ENCODE data around the gene BAHD1. TPM values are rescaled to one million over a fixed set of nuclear protein-coding genes. Genes with fewer than 3 reads are reported as not detected.

Gene BAHD1
- total and polyA plus RNA-seq, 2 donors (not counting 1 experiment from before 2014, with no cell fraction given): 15.0 to 34.7 TPM

DNA sequence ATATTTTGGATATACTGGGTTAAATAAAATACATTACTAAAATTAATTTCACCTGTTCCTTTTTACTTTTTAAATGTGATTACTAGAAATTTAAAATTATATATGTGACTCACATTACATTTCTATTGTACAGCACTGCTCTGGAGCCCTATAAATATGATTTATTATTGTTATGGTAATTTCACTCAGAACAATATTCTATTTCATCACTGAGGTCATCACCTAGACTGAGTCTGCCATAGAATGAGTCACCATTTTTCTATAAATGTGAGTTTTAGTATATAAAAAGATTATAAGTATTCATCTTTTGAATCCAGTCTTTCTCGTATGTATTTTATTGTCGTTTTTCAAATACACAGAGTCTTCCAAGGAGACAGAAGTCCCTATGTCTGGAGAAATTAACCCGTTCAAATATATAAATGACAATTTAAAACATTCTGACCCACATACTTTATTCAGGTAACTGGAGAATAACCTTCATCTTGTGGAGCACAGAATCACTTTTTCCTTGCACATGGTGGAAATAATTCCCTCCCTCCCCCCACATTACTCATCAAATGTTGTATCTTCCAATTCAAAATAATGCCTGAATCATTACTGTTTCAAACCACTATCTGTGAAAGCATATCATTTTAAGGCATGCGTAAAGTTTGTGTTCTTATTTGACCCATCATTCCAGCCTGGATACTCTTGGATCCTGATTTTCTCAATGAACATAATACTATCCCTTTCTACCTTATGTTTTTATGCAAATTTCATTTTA lies 60.0 kb downstream of the BAHD1 start:
- ATAC-seq (ENCODE audit: low read depth) (no peak), DNase-seq (no peak)
- Mint-ChIP-seq H3K9me3 (ENCODE audit: insufficient read depth) (no peaks in the 10 kb centered on the region), H3K4me3 (no peak overlapping the region), H3K27ac (no peak overlapping the region), H3K4me1 (no peaks in the 10 kb centered on the region), H3K27me3 (peaks cover 46% of the 10 kb centered on the region)
- Histone ChIP-seq H3K79me2 (ENCODE audit: control insufficient read depth, insufficient read depth, low read length) (no peaks in the 10 kb centered on the region), H3K4me1 (ENCODE audit: control insufficient read depth in 2 of 2, insufficient read depth in 2 of 2, low read length in 2 of 2) (no peaks in the 10 kb centered on the region), H3K27ac (ENCODE audit: low read length in 2 of 2) (no peak overlapping the region), H4K20me1 (ENCODE audit: control insufficient read depth, insufficient read depth, low read length, poor library complexity, severe bottlenecking) (no peaks in the 10 kb centered on the region), H3K4me2 (replicated peaks; ENCODE audit: low read depth, low read length, poor library complexity, severe bottlenecking) (no peak overlapping the region), H3K9ac (ENCODE audit: low read length) (no peak overlapping the region), H2AFZ (ENCODE audit: insufficient read depth, low read depth, low read length, poor library complexity, severe bottlenecking) (no peak overlapping the region), H3K9me3 (ENCODE audit: control extremely low read depth in 1 of 3, control insufficient read depth in 2 of 3, insufficient read depth in 1 of 3, low read length in 2 of 3) (no peaks in the 10 kb centered on the region), H3K36me3 (replicated peaks in 1 of 2; ENCODE audit: control extremely low read depth in 1 of 2, control insufficient read depth in 1 of 2, extremely low read depth in 1 of 2, insufficient read depth in 2 of 2, low read length in 1 of 2) (no peaks in the 10 kb centered on the region), H3K27me3 (replicated peaks in 1 of 4; ENCODE audit: control extremely low read depth in 1 of 4, control insufficient read depth in 3 of 4, insufficient read depth in 4 of 4, low read length in 3 of 4) (peaks cover 0 to 6% (median 3%) of the 10 kb centered on the region in 4 experiments), H3K4me3 (ENCODE audit: control extremely low read depth in 1 of 5, extremely low read depth in 1 of 5, insufficient read depth in 1 of 5, low read depth in 2 of 5, low read length in 4 of 5) (no peak overlapping the region)
- intact Hi-C loops (cut with micrococcal nuclease): no loop called here
- WGBS (ENCODE audit: insufficient coverage): 94% methylated on average over 2 of the region's 4 CpGs
- TF ChIP-seq, protein P1, sequence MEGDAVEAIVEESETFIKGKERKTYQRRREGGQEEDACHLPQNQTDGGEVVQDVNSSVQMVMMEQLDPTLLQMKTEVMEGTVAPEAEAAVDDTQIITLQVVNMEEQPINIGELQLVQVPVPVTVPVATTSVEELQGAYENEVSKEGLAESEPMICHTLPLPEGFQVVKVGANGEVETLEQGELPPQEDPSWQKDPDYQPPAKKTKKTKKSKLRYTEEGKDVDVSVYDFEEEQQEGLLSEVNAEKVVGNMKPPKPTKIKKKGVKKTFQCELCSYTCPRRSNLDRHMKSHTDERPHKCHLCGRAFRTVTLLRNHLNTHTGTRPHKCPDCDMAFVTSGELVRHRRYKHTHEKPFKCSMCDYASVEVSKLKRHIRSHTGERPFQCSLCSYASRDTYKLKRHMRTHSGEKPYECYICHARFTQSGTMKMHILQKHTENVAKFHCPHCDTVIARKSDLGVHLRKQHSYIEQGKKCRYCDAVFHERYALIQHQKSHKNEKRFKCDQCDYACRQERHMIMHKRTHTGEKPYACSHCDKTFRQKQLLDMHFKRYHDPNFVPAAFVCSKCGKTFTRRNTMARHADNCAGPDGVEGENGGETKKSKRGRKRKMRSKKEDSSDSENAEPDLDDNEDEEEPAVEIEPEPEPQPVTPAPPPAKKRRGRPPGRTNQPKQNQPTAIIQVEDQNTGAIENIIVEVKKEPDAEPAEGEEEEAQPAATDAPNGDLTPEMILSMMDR (IDR thresholded peaks at IDR 0.05): no peak
- no peak for TF ChIP-seq EZH2 (IDR thresholded peaks at IDR 0.05; ENCODE audit: borderline replicate concordance, insufficient read depth, low read depth, low read length, poor library complexity, severe bottlenecking)
- ChIA-PET CTCF (interaction anchor here (0.6 kb wide), 1 partner anchor 158 kb away, joined by 3 read pairs; no protein-coding TSS in a partner anchor), POLR2A (no interaction called here)

DNA sequence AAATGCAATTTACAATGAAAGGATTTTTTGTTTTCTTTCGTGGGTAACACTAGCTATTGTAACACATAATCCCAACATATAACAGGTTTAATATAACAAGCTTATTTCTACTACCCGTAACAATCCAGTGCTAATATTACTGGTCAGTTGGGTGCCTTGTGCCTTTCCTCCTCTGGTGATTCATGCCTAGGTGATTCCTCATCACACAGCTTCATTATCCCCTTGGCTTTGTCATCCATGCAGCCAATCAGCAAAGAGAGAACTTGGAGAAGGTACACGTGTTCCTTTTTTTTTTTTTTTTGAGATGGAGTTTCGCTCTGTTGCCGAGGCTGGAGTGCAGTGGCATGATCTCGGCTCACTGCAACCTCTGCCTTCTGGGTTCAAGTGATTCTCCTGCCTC lies 60.7 kb downstream of the BAHD1 start:
- no peak overlapping the region for H3K27ac Mint-ChIP-seq
- no peak overlapping the region for H3K4me3 Mint-ChIP-seq
- ChIA-PET CTCF (no interaction called here), POLR2A (no interaction called here)
- no peaks in the 10 kb centered on the region for H3K9me3 Mint-ChIP-seq (ENCODE audit: insufficient read depth)
- Histone ChIP-seq H3K9me3 (ENCODE audit: control extremely low read depth in 1 of 3, control insufficient read depth in 2 of 3, insufficient read depth in 1 of 3, low read length in 2 of 3) (no peaks in the 10 kb centered on the region), H4K20me1 (ENCODE audit: control insufficient read depth, insufficient read depth, low read length, poor library complexity, severe bottlenecking) (no peaks in the 10 kb centered on the region), H3K9ac (ENCODE audit: low read length) (no peak overlapping the region), H3K4me2 (replicated peaks; ENCODE audit: low read depth, low read length, poor library complexity, severe bottlenecking) (no peak overlapping the region), H3K27me3 (replicated peaks in 1 of 4; ENCODE audit: control extremely low read depth in 1 of 4, control insufficient read depth in 3 of 4, insufficient read depth in 4 of 4, low read length in 3 of 4) (peaks cover 0 to 8% (median 4%) of the 10 kb centered on the region in 4 experiments), H3K79me2 (ENCODE audit: control insufficient read depth, insufficient read depth, low read length) (no peaks in the 10 kb centered on the region), H3K4me1 (ENCODE audit: control insufficient read depth in 2 of 2, insufficient read depth in 2 of 2, low read length in 2 of 2) (peaks cover 0 to 3% of the 10 kb centered on the region in 2 donors), H2AFZ (ENCODE audit: insufficient read depth, low read depth, low read length, poor library complexity, severe bottlenecking) (no peak overlapping the region), H3K4me3 (ENCODE audit: control extremely low read depth in 1 of 5, extremely low read depth in 1 of 5, insufficient read depth in 1 of 5, low read depth in 2 of 5, low read length in 4 of 5) (no peak overlapping the region), H3K27ac (ENCODE audit: low read length in 2 of 2) (no peak overlapping the region), H3K36me3 (replicated peaks in 1 of 2; ENCODE audit: control extremely low read depth in 1 of 2, control insufficient read depth in 1 of 2, extremely low read depth in 1 of 2, insufficient read depth in 2 of 2, low read length in 1 of 2) (no peaks in the 10 kb centered on the region)
- 93% methylated on average over 2 of the region's 6 CpGs for WGBS (ENCODE audit: insufficient coverage)
- no peak for TF ChIP-seq EZH2 (IDR thresholded peaks at IDR 0.05; ENCODE audit: borderline replicate concordance, insufficient read depth, low read depth, low read length, poor library complexity, severe bottlenecking)
- TF ChIP-seq, protein P1 (IDR thresholded peaks at IDR 0.05): no peak
- intact Hi-C loops (cut with micrococcal nuclease): no loop called here
- ATAC-seq (ENCODE audit: low read depth) (no peak), DNase-seq (no peak)
- peaks cover 1% of the 10 kb centered on the region for H3K4me1 Mint-ChIP-seq
- peaks cover 48% of the 10 kb centered on the region for H3K27me3 Mint-ChIP-seq

Measured in B cell (primary cell).